Measurements from ENCODE around the gene PRKCA.

Gene PRKCA

GRCh38 chr17:66645259-66645658 is 342.8 kb downstream of the PRKCA start:
- Mint-ChIP-seq H3K27ac (no peak overlapping the region), H3K27me3 (no peaks in the 10 kb centered on the region), H3K9me3 (no peaks in the 10 kb centered on the region), H3K4me1 (peaks cover 20% of the 10 kb centered on the region), H3K36me3 (ENCODE audit: low read depth) (peaks cover 45% of the 10 kb centered on the region), H3K4me3 (no peak overlapping the region)
- ATAC-seq: no peak
- DNase-seq: no peak

- Mint-ChIP-seq H3K9me3 (no peaks in the 10 kb centered on the region), H3K36me3 (ENCODE audit: low read depth) (peaks cover 47% of the 10 kb centered on the region), H3K27me3 (no peaks in the 10 kb centered on the region), H3K27ac (no peak overlapping the region), H3K4me1 (peaks cover 25% of the 10 kb centered on the region), H3K4me3 (no peak overlapping the region)
- ATAC-seq: no peak
- no peak for DNase-seq
These were observed 345.1 kb downstream of the PRKCA start for GRCh38 chr17:66647391-66647983.

GRCh38 chr17:66649818-66650543 is 347.6 kb downstream of the PRKCA start:
- H3K27me3 Mint-ChIP-seq: no peaks in the 10 kb centered on the region
- peak overlapping the region; percentile 44 for H3K27ac Mint-ChIP-seq
- peak overlapping the region; percentile 22 for H3K4me3 Mint-ChIP-seq
- H3K9me3 Mint-ChIP-seq: no peaks in the 10 kb centered on the region
- peaks cover 45% of the 10 kb centered on the region for H3K4me1 Mint-ChIP-seq
- peaks cover 57% of the 10 kb centered on the region for H3K36me3 Mint-ChIP-seq (ENCODE audit: low read depth)
- ATAC-seq (no peak), DNase-seq (no peak)

- H3K27ac Mint-ChIP-seq: peak overlapping the region; percentile 44
- H3K27me3 Mint-ChIP-seq: no peaks in the 10 kb centered on the region
- no peaks in the 10 kb centered on the region for H3K9me3 Mint-ChIP-seq
- peaks cover 57% of the 10 kb centered on the region for H3K36me3 Mint-ChIP-seq (ENCODE audit: low read depth)
- no peak for DNase-seq
- peak overlapping the region; percentile 22 for H3K4me3 Mint-ChIP-seq
- no peak for ATAC-seq
- peaks cover 50% of the 10 kb centered on the region for H3K4me1 Mint-ChIP-seq
These were observed 348.1 kb downstream of the PRKCA start for GRCh38 chr17:66650544-66650877.

GRCh38 chr17:66652840-66653507 is 350.6 kb downstream of the PRKCA start:
- Mint-ChIP-seq H3K27me3 (no peaks in the 10 kb centered on the region), H3K4me3 (no peak overlapping the region), H3K4me1 (peaks cover 74% of the 10 kb centered on the region), H3K9me3 (peaks cover 3% of the 10 kb centered on the region), H3K36me3 (ENCODE audit: low read depth) (peaks cover 70% of the 10 kb centered on the region), H3K27ac (peak overlapping the region; percentile 38)
- peak; percentile 51 for ATAC-seq
- DNase-seq: no peak

GRCh38 chr17:66654106-66654740 is 351.8 kb downstream of the PRKCA start:
- no peak overlapping the region for H3K4me3 Mint-ChIP-seq
- DNase-seq: no peak
- H3K9me3 Mint-ChIP-seq: peaks cover 13% of the 10 kb centered on the region
- no peak for ATAC-seq
- peaks cover 76% of the 10 kb centered on the region for H3K36me3 Mint-ChIP-seq (ENCODE audit: low read depth)
- no peak overlapping the region for H3K27ac Mint-ChIP-seq
- H3K27me3 Mint-ChIP-seq: no peaks in the 10 kb centered on the region
- peaks cover 74% of the 10 kb centered on the region for H3K4me1 Mint-ChIP-seq

- Mint-ChIP-seq H3K9me3 (peaks cover 13% of the 10 kb centered on the region), H3K4me3 (no peak overlapping the region), H3K4me1 (peaks cover 72% of the 10 kb centered on the region), H3K36me3 (ENCODE audit: low read depth) (peaks cover 75% of the 10 kb centered on the region), H3K27me3 (no peaks in the 10 kb centered on the region), H3K27ac (no peak overlapping the region)
- ATAC-seq (no peak), DNase-seq (no peak)
These were observed 352.4 kb downstream of the PRKCA start for GRCh38 chr17:66654764-66655163.

GRCh38 chr17:66655461-66655860 is 353.0 kb downstream of the PRKCA start:
- Mint-ChIP-seq H3K27ac (peak overlapping the region; percentile 58), H3K27me3 (no peaks in the 10 kb centered on the region), H3K4me3 (no peak overlapping the region), H3K4me1 (peaks cover 67% of the 10 kb centered on the region), H3K36me3 (ENCODE audit: low read depth) (peaks cover 75% of the 10 kb centered on the region), H3K9me3 (peaks cover 13% of the 10 kb centered on the region)
- no peak for DNase-seq
- ATAC-seq: peak; percentile 13

GRCh38 chr17:66655861-66656260 is 353.4 kb downstream of the PRKCA start:
- Mint-ChIP-seq H3K4me3 (no peak overlapping the region), H3K9me3 (peaks cover 13% of the 10 kb centered on the region), H3K27me3 (no peaks in the 10 kb centered on the region), H3K4me1 (peaks cover 63% of the 10 kb centered on the region), H3K27ac (peak overlapping the region; percentile 58), H3K36me3 (ENCODE audit: low read depth) (peaks cover 71% of the 10 kb centered on the region)
- peak; percentile 93 for ATAC-seq
- DNase-seq: peak; percentile 61

- peaks cover 62% of the 10 kb centered on the region for H3K4me1 Mint-ChIP-seq
- no peaks in the 10 kb centered on the region for H3K27me3 Mint-ChIP-seq
- no peak overlapping the region for H3K27ac Mint-ChIP-seq
- no peak overlapping the region for H3K4me3 Mint-ChIP-seq
- peaks cover 59% of the 10 kb centered on the region for H3K36me3 Mint-ChIP-seq (ENCODE audit: low read depth)
- H3K9me3 Mint-ChIP-seq: peaks cover 13% of the 10 kb centered on the region
- no peak for DNase-seq
- ATAC-seq: no peak
These were observed 359.2 kb downstream of the PRKCA start for GRCh38 chr17:66661411-66662256.

GRCh38 chr17:66662496-66662895 is 360.1 kb downstream of the PRKCA start:
- Mint-ChIP-seq H3K9me3 (peaks cover 13% of the 10 kb centered on the region), H3K36me3 (ENCODE audit: low read depth) (peaks cover 54% of the 10 kb centered on the region), H3K4me1 (peaks cover 63% of the 10 kb centered on the region), H3K4me3 (no peak overlapping the region), H3K27me3 (no peaks in the 10 kb centered on the region), H3K27ac (peak overlapping the region; percentile 11)
- DNase-seq: no peak
- no peak for ATAC-seq

GRCh38 chr17:66663041-66663606 is 360.7 kb downstream of the PRKCA start:
- H3K4me1 Mint-ChIP-seq: peaks cover 64% of the 10 kb centered on the region
- ATAC-seq: no peak
- H3K4me3 Mint-ChIP-seq: no peak overlapping the region
- H3K27me3 Mint-ChIP-seq: no peaks in the 10 kb centered on the region
- no peak for DNase-seq
- peaks cover 54% of the 10 kb centered on the region for H3K36me3 Mint-ChIP-seq (ENCODE audit: low read depth)
- no peak overlapping the region for H3K27ac Mint-ChIP-seq
- peaks cover 9% of the 10 kb centered on the region for H3K9me3 Mint-ChIP-seq

GRCh38 chr17:66664336-66664735 is 361.9 kb downstream of the PRKCA start:
- H3K4me3 Mint-ChIP-seq: no peak overlapping the region
- no peaks in the 10 kb centered on the region for H3K9me3 Mint-ChIP-seq
- peaks cover 72% of the 10 kb centered on the region for H3K4me1 Mint-ChIP-seq
- ATAC-seq (no peak), DNase-seq (no peak)
- no peak overlapping the region for H3K27ac Mint-ChIP-seq
- no peaks in the 10 kb centered on the region for H3K27me3 Mint-ChIP-seq
- peaks cover 50% of the 10 kb centered on the region for H3K36me3 Mint-ChIP-seq (ENCODE audit: low read depth)

- Mint-ChIP-seq H3K27ac (no peak overlapping the region), H3K9me3 (no peaks in the 10 kb centered on the region), H3K4me3 (no peak overlapping the region), H3K4me1 (peaks cover 76% of the 10 kb centered on the region), H3K36me3 (ENCODE audit: low read depth) (peaks cover 50% of the 10 kb centered on the region), H3K27me3 (no peaks in the 10 kb centered on the region)
- DNase-seq: no peak
- ATAC-seq: peak; percentile 34
These were observed 362.8 kb downstream of the PRKCA start for GRCh38 chr17:66665194-66665593.
